Measurements from ENCODE around the gene TMEM184C.

- TF ChIP-seq POLR2A (IDR thresholded peaks at IDR 0.05; ENCODE audit: low read depth): no peak
- TF ChIP-seq CTCF (IDR thresholded peaks at IDR 0.05): no peak
These were observed 22.6 kb upstream of the TMEM184C start for GRCh38 chr4:147594578-147594977.

Measured in esophagus muscularis mucosa (tissue), 3 donors.